ENCODE measurements around the gene OTOL1.

- no peak for TF ChIP-seq CTCF (conservative IDR thresholded peaks at IDR 0.05; ENCODE audit: low read length)
- no peak for TF ChIP-seq EZH2phosphoT487 (IDR thresholded peaks at IDR 0.05; ENCODE audit: borderline replicate concordance)
These were observed 3.6 kb downstream of the OTOL1 start for GRCh38 chr3:161500068-161500796.
